Erythroblast (primary cell): Measurements from ENCODE around the gene RALGDS.
A peak's percentile ranks its signal among the peaks of the same experiment; 100 is the strongest.

Source experiments
- DNase-seq, 2 experiments: peaks; one replicate each; lab custom pipeline; 2025; lab: John Stamatoyannopoulos, UW
- GATA1 ChIP-seq: IDR thresholded peaks from 2 replicates; pipeline ENCODE4 v1.6.1; 2011; ENCODE audit warnings: low read depth, mild to moderate bottlenecking, control low read depth, low read length, moderate library complexity
- POLR2A ChIP-seq: IDR thresholded peaks from 2 replicates; pipeline ENCODE4 v1.6.1; 2011; ENCODE audit warnings: mild to moderate bottlenecking, low read length

The RALGDS gene

GRCh38 chr9:133137451-133138231 is 16.6 kb upstream of the RALGDS start:
- TF ChIP-seq POLR2A, result no peak
- peak in 1 of 2 experiments; percentile 45 for DNase-seq

GRCh38 chr9:133135146-133135745 is 14.2 kb upstream of the RALGDS start:
- DNase-seq, result peak in 1 of 2 experiments; percentile 45
- TF ChIP-seq GATA1 (no peak), POLR2A (no peak)

- TF ChIP-seq POLR2A (no peak), GATA1 (no peak)
- DNase-seq, result no peak
Observed at GRCh38 chr9:133134388-133135145, 13.5 kb upstream of the RALGDS start.

GRCh38 chr9:133133681-133134387 is 12.8 kb upstream of the RALGDS start:
- TF ChIP-seq GATA1 (no peak), POLR2A (peak; percentile 52)

GRCh38 chr9:133132174-133132573 is 11.1 kb upstream of the RALGDS start:
- TF ChIP-seq POLR2A, result no peak
- TF ChIP-seq GATA1, result no peak
- DNase-seq, result no peak

More at GRCh38 chr9:133133681-133134387, 12.8 kb upstream of the RALGDS start:
- DNase-seq, result peak; percentile 61 to 71

- no peak for DNase-seq
- TF ChIP-seq POLR2A (no peak), GATA1 (no peak)
Observed at GRCh38 chr9:133131506-133131905, 10.5 kb upstream of the RALGDS start.

- no peak for DNase-seq
- TF ChIP-seq GATA1 (no peak), POLR2A (no peak)
Observed at GRCh38 chr9:133130685-133131244, 9.7 kb upstream of the RALGDS start.

- no peak for TF ChIP-seq POLR2A
- no peak for TF ChIP-seq GATA1
- no peak for DNase-seq
Observed at GRCh38 chr9:133129001-133129795, 8.2 kb upstream of the RALGDS start.

- DNase-seq, result no peak
- TF ChIP-seq GATA1 (no peak), POLR2A (no peak)
Observed at GRCh38 chr9:133128152-133128551, 7.1 kb upstream of the RALGDS start.

GRCh38 chr9:133127340-133127981 is 6.4 kb upstream of the RALGDS start:
- TF ChIP-seq POLR2A (no peak), GATA1 (no peak)
- DNase-seq, result no peak

- no peak for DNase-seq
- no peak for TF ChIP-seq POLR2A
- no peak for TF ChIP-seq GATA1
Observed at GRCh38 chr9:133126697-133127339, 5.8 kb upstream of the RALGDS start.

- TF ChIP-seq GATA1, result no peak
- no peak for TF ChIP-seq POLR2A
- no peak for DNase-seq
Observed at GRCh38 chr9:133125941-133126696, 5.1 kb upstream of the RALGDS start.
